Thyroid gland (tissue), 4 donors: ENCODE measurements around the gene PPP2R2B. TPM values are rescaled to one million over a fixed set of nuclear protein-coding genes. Genes with fewer than 3 reads are reported as not detected.

Source experiments
- DNase-seq, 2 donors: peaks; one replicate each; pipeline ENCODE4 v3.0.0-alpha.2; 2019
- H3K27ac ChIP-seq, 3 donors: fragments of 200-600 bp; sonication (generic); 1 replicate in 2 of 3; 2 replicates in 1 of 3; pipeline ENCODE4 v1.5.1; 2016 to 2019; ENCODE audit warnings: mild to moderate bottlenecking in 1 of 3, moderate library complexity in 1 of 3
- H3K27me3 ChIP-seq: fragments of 200-600 bp; sonication (generic); one replicate; pipeline ENCODE4 v1.5.1; 2019
- H3K36me3 ChIP-seq, 2 donors: fragments of 200-600 bp; sonication (generic); one replicate each; pipeline ENCODE4 v1.5.1; 2016 to 2019
- H3K4me1 ChIP-seq, 2 donors: fragments of 200-600 bp; sonication (generic); one replicate each; pipeline ENCODE4 v1.5.1; 2017 to 2019
- H3K4me3 ChIP-seq, 3 donors: fragments of 200-600 bp; sonication (generic); replicated peaks in 1 of 3; 1 replicate in 2 of 3; 2 replicates in 1 of 3; pipeline ENCODE4 v1.5.1; 2016; ENCODE audit warnings: mild to moderate bottlenecking in 1 of 3
- H3K9me3 ChIP-seq: fragments of 200-600 bp; sonication (generic); one replicate; pipeline ENCODE4 v1.5.1; 2017
- CTCF ChIP-seq, 6 experiments: fragments of 200-600 bp in 3 of 6; fragments of 450-650 bp in 3 of 6; sonication (generic) in 3 of 6; IDR thresholded peaks; one replicate each; pipeline ENCODE4 v1.5.1; 2016 to 2019; ENCODE audit warnings: antibody characterized with exemption in 6 of 6, mild to moderate bottlenecking in 2 of 6, inconsistent platforms in 1 of 6, moderate library complexity in 1 of 6
- POLR2A ChIP-seq, 2 donors: fragments of 450-650 bp; IDR thresholded peaks; one replicate each; pipeline ENCODE4 v1.6.1; 2017; ENCODE audit warnings: antibody characterized with exemption in 2 of 2, mild to moderate bottlenecking in 2 of 2, moderate library complexity in 1 of 2
- WGBS, 2 donors: methylation state at CpG; one replicate each; pipeline ENCODE4 v1.1.5; 2017; 5-methylcytosine and 5-hydroxymethylcytosine counted together
- intact Hi-C: fragments of 100-400 bp; cut with DNase I; formaldehyde crosslinking; loops from one replicate; pipeline ENCODE4 v1.15.1; 2023
- total RNA-seq, 4 donors: library from RNA; depleted of rRNA; stranded (reverse); fragments of >200 nt; gene quantifications; one replicate each; pipeline ENCODE4 v1.2.3, GENCODE V29; 2016

The PPP2R2B gene
- total RNA-seq, 4 donors from 2014 or later: 1.1 to 5.0 (median 2.9) TPM

- Histone ChIP-seq H3K9me3 (no peaks in the 10 kb centered on the region), H3K4me3 (no peak overlapping the region), H3K27me3 (no peaks in the 10 kb centered on the region), H3K27ac (no peak overlapping the region), H3K36me3 (no peaks in the 10 kb centered on the region), H3K4me1 (peaks cover 0 to 10% of the 10 kb centered on the region in 2 donors)
- DNase-seq: no peak
- WGBS, 2 donors: 57 to 88% methylated on average over 1 of the region's 1 CpG
- intact Hi-C loops: no loop called here
- TF ChIP-seq POLR2A (IDR thresholded peaks at IDR 0.05) (no peak), CTCF (IDR thresholded peaks at IDR 0.05) (no peak)
Measured at GRCh38 chr5:146761811-146762210, 116.7 kb downstream of the PPP2R2B start.

- Histone ChIP-seq H3K4me1 (peaks cover 0 to 10% of the 10 kb centered on the region in 2 donors), H3K27ac (no peak overlapping the region), H3K9me3 (no peaks in the 10 kb centered on the region), H3K36me3 (no peaks in the 10 kb centered on the region), H3K27me3 (no peaks in the 10 kb centered on the region), H3K4me3 (no peak overlapping the region)
- DNase-seq: no peak
- intact Hi-C loops: no loop called here
- no peak for TF ChIP-seq POLR2A (IDR thresholded peaks at IDR 0.05)
- TF ChIP-seq CTCF (IDR thresholded peaks at IDR 0.05): no peak
Measured at GRCh38 chr5:146758938-146759337, 119.6 kb downstream of the PPP2R2B start.

- H3K27me3 ChIP-seq: no peaks in the 10 kb centered on the region
- no peak overlapping the region for H3K27ac ChIP-seq
- no peaks in the 10 kb centered on the region for H3K36me3 ChIP-seq
- no peaks in the 10 kb centered on the region for H3K9me3 ChIP-seq
- TF ChIP-seq POLR2A (IDR thresholded peaks at IDR 0.05): no peak
- no peak for TF ChIP-seq CTCF (IDR thresholded peaks at IDR 0.05)
- intact Hi-C loops: no loop called here
- peaks cover 0 to 5% of the 10 kb centered on the region in 2 donors for H3K4me1 ChIP-seq
- no peak for DNase-seq
- 85 to 93% methylated on average over 1 of the region's 1 CpG for WGBS, 2 donors
- no peak overlapping the region for H3K4me3 ChIP-seq
Measured at GRCh38 chr5:146758076-146758475, 120.5 kb downstream of the PPP2R2B start.

GRCh38 chr5:146756546-146756945 is 122.0 kb downstream of the PPP2R2B start:
- whole genome bisulfite sequencing, 2 donors: 79 to 90% methylated on average over 1 of the region's 1 CpG
- H3K27me3 ChIP-seq: no peaks in the 10 kb centered on the region
- intact Hi-C loops: no loop called here
- TF ChIP-seq POLR2A (IDR thresholded peaks at IDR 0.05): no peak
- TF ChIP-seq CTCF (IDR thresholded peaks at IDR 0.05): no peak
- H3K4me1 ChIP-seq: no peaks in the 10 kb centered on the region
- no peak for DNase-seq
- H3K9me3 ChIP-seq: no peaks in the 10 kb centered on the region
- no peak overlapping the region for H3K4me3 ChIP-seq
- H3K36me3 ChIP-seq: no peaks in the 10 kb centered on the region
- no peak overlapping the region for H3K27ac ChIP-seq

GRCh38 chr5:146755793-146756192 is 122.8 kb downstream of the PPP2R2B start:
- intact Hi-C loops: no loop called here
- no peak for DNase-seq
- H3K36me3 ChIP-seq: no peaks in the 10 kb centered on the region
- TF ChIP-seq CTCF (IDR thresholded peaks at IDR 0.05) (no peak), POLR2A (IDR thresholded peaks at IDR 0.05) (no peak)
- H3K9me3 ChIP-seq: no peaks in the 10 kb centered on the region
- H3K4me1 ChIP-seq: no peaks in the 10 kb centered on the region
- whole genome bisulfite sequencing, 2 donors: 83 to 86% methylated on average over 2 of the region's 2 CpGs
- H3K27me3 ChIP-seq: no peaks in the 10 kb centered on the region
- H3K4me3 ChIP-seq: no peak overlapping the region
- H3K27ac ChIP-seq: no peak overlapping the region
